Fibroblast of lung (primary cell): ENCODE results near the gene PRCD. TPM values are rescaled to one million over a fixed set of nuclear protein-coding genes. Genes with fewer than 3 reads are reported as not detected.
A peak's percentile ranks its signal among the peaks of the same experiment; 100 is the strongest.

Experiments used
- DNase-seq, 2 donors: peaks; one replicate each; pipeline versions ENCODE4 v3.0.0 to v3.0.0-alpha.2; 2010; ENCODE audit warnings: low read depth in 2 of 2
- H2AFZ ChIP-seq: 2 replicates; pipeline ENCODE4 v1.5.1; 2012; ENCODE audit warnings: low read length, control low read depth, inconsistent platforms
- H3K27ac ChIP-seq: 2 replicates; pipeline ENCODE4 v1.5.1; 2011; ENCODE audit warnings: low read length, control low read depth; ENCODE audit not compliant: insufficient read depth
- H3K27me3 ChIP-seq: 2 replicates; pipeline ENCODE4 v1.5.1; 2011; ENCODE audit warnings: mild to moderate bottlenecking, low read length; ENCODE audit not compliant: control insufficient read depth, insufficient read depth
- H3K36me3 ChIP-seq: 2 replicates; pipeline ENCODE4 v1.5.1; 2011; ENCODE audit warnings: low read length; ENCODE audit not compliant: control insufficient read depth, insufficient read depth
- H3K4me1 ChIP-seq: 2 replicates; pipeline ENCODE4 v1.5.1; 2011; ENCODE audit warnings: low read length; ENCODE audit not compliant: control insufficient read depth, insufficient read depth; ENCODE audit errors: extremely low read depth
- H3K4me2 ChIP-seq: 2 replicates; pipeline ENCODE4 v1.5.1; 2011; ENCODE audit warnings: low read length, control low read depth; ENCODE audit not compliant: insufficient read depth; ENCODE audit errors: extremely low read depth
- H3K4me3 ChIP-seq, 4 experiments: fragments of 200-600 bp in 1 of 4; sonication (generic) in 1 of 4; replicated peaks in 1 of 4; 2 replicates each; pipeline ENCODE4 v1.5.1; 2011 to 2016; ENCODE audit warnings: low read length in 4 of 4, low read depth in 3 of 4, mild to moderate bottlenecking in 3 of 4, control low read depth in 2 of 4, inconsistent platforms in 1 of 4, mixed read lengths in 1 of 4; ENCODE audit not compliant: insufficient read depth in 1 of 4; ENCODE audit errors: control extremely low read depth in 1 of 4
- H3K79me2 ChIP-seq: 2 replicates; pipeline ENCODE4 v1.5.1; 2012; ENCODE audit warnings: mild to moderate bottlenecking, low read length, inconsistent platforms; ENCODE audit not compliant: control insufficient read depth, insufficient read depth
- H3K9ac ChIP-seq: 2 replicates; pipeline ENCODE4 v1.5.1; 2011; ENCODE audit warnings: mild to moderate bottlenecking, low read length, control low read depth; ENCODE audit not compliant: insufficient read depth
- H3K9me3 ChIP-seq: 2 replicates; pipeline ENCODE4 v1.5.1; 2012; ENCODE audit warnings: low read depth, low read length; ENCODE audit not compliant: control insufficient read depth, insufficient read depth
- H4K20me1 ChIP-seq: 2 replicates; pipeline ENCODE4 v1.5.1; 2011; ENCODE audit warnings: low read length; ENCODE audit not compliant: control insufficient read depth, insufficient read depth; ENCODE audit errors: extremely low read depth
- CTCF ChIP-seq, 2 donors: IDR thresholded peaks in 1 of 2; conservative IDR thresholded peaks in 1 of 2; 1 replicate in 1 of 2; 2 replicates in 1 of 2; pipeline ENCODE4 v1.5.1; 2011 to 2012; ENCODE audit warnings: low read length in 2 of 2, control low read depth in 1 of 2, inconsistent platforms in 1 of 2, low read depth in 1 of 2, mild to moderate bottlenecking in 1 of 2
- EZH2 ChIP-seq: IDR thresholded peaks from 2 replicates; pipeline ENCODE4 v1.5.1; 2012; ENCODE audit warnings: low read length, control low read depth, mild to moderate bottlenecking; ENCODE audit errors: missing control alignments
- polyA plus RNA-seq, 2 donors: library from polyadenylated mRNA; depleted of rRNA in 1 of 2; stranded (reverse) in 1 of 2; unstranded in 1 of 2; fragments of >200 nt; gene quantifications; 2 replicates each; pipeline ENCODE4 v1.2.1, GENCODE V29; 2011 to 2012; ENCODE audit warnings: missing spikeins in 1 of 2
- total RNA-seq: library from RNA; depleted of rRNA; stranded (reverse); fragments of >200 nt; gene quantifications from 2 replicates; pipeline ENCODE4 v1.2.1, GENCODE V29; 2014

PRCD gene
- total and polyA plus RNA-seq, 2 donors (not counting 1 experiment from before 2014, with no cell fraction given): 0.89 to 4.3 TPM

GRCh38 chr17:76529224-76530094, 10.4 kb upstream of the PRCD start:
- Histone ChIP-seq H3K4me2 (peak overlapping the region; percentile 70), H3K27ac (peak overlapping the region; percentile 97), H2AFZ (peak overlapping the region; percentile 20), H3K79me2 (no peaks in the 10 kb centered on the region), H3K27me3 (no peaks in the 10 kb centered on the region), H4K20me1 (no peaks in the 10 kb centered on the region), H3K4me3 (peak overlapping the region in 1 of 4 experiments; percentile 17), H3K36me3 (peaks cover 2% of the 10 kb centered on the region), H3K4me1 (peaks cover 43% of the 10 kb centered on the region), H3K9ac (peak overlapping the region; percentile 74), H3K9me3 (no peaks in the 10 kb centered on the region)
- TF ChIP-seq EZH2 (no peak), CTCF (conservative IDR thresholded peaks at IDR 0.05 in 1 of 2, IDR thresholded peaks at IDR 0.05 in 1 of 2; ENCODE audit: low read depth in 1 of 2, low read length in 2 of 2) (no peak)
- DNase-seq: peak; percentile 69 to 99

GRCh38 chr17:76530095-76530723, 9.6 kb upstream of the PRCD start:
- no peaks in the 10 kb centered on the region for H3K79me2 ChIP-seq
- peak overlapping the region; percentile 7 for H3K4me2 ChIP-seq
- H3K4me1 ChIP-seq: peaks cover 40% of the 10 kb centered on the region
- peak overlapping the region; percentile 65 for H2AFZ ChIP-seq
- H3K9ac ChIP-seq: peak overlapping the region; percentile 72
- H3K27me3 ChIP-seq: no peaks in the 10 kb centered on the region
- TF ChIP-seq CTCF (conservative IDR thresholded peaks at IDR 0.05 in 1 of 2, IDR thresholded peaks at IDR 0.05 in 1 of 2; ENCODE audit: low read depth in 1 of 2, low read length in 2 of 2): no peak
- TF ChIP-seq EZH2: no peak
- H3K9me3 ChIP-seq: no peaks in the 10 kb centered on the region
- no peaks in the 10 kb centered on the region for H4K20me1 ChIP-seq
- peak overlapping the region; percentile 97 for H3K27ac ChIP-seq
- H3K36me3 ChIP-seq: peaks cover 2% of the 10 kb centered on the region
- peak; percentile 36 to 98 for DNase-seq
- H3K4me3 ChIP-seq: peak overlapping the region in 1 of 4 experiments; percentile 7

GRCh38 chr17:76530811-76531485, 8.9 kb upstream of the PRCD start:
- Histone ChIP-seq H3K4me1 (peaks cover 41% of the 10 kb centered on the region), H3K9me3 (no peaks in the 10 kb centered on the region), H3K36me3 (peaks cover 3% of the 10 kb centered on the region), H3K27me3 (no peaks in the 10 kb centered on the region), H2AFZ (peak overlapping the region; percentile 10), H3K4me2 (no peak overlapping the region), H4K20me1 (no peaks in the 10 kb centered on the region), H3K4me3 (no peak overlapping the region), H3K9ac (peak overlapping the region; percentile 72), H3K79me2 (no peaks in the 10 kb centered on the region), H3K27ac (peak overlapping the region; percentile 97)
- no peak for DNase-seq
- no peak for TF ChIP-seq CTCF (conservative IDR thresholded peaks at IDR 0.05 in 1 of 2, IDR thresholded peaks at IDR 0.05 in 1 of 2; ENCODE audit: low read depth in 1 of 2, low read length in 2 of 2)
- TF ChIP-seq EZH2: no peak
